HepG2 (cell line): ENCODE data around the gene UBE2S. TPM values are rescaled to one million over a fixed set of nuclear protein-coding genes. Genes with fewer than 3 reads are reported as not detected.

Experiments used
- AGO1 ChIP-seq: fragments of 200-400 bp; formaldehyde crosslinking; IDR thresholded peaks from 2 replicates; pipeline ENCODE4 v1.6.1; 2017; ENCODE audit warnings: mild to moderate bottlenecking, low read depth, low read length, moderate library complexity; ENCODE audit not compliant: poor library complexity, severe bottlenecking
- FUBP1 ChIP-seq: sonication (generic); formaldehyde crosslinking; IDR thresholded peaks from 2 replicates; pipeline ENCODE4 v1.5.1; 2020; ENCODE audit warnings: missing genetic modification reagents, mild to moderate bottlenecking, borderline replicate concordance
- GPN1 ChIP-seq: sonication (generic); formaldehyde crosslinking; IDR thresholded peaks from 2 replicates; pipeline ENCODE4 v1.5.1; 2020; ENCODE audit warnings: missing genetic modification reagents, borderline replicate concordance
- MEF2D ChIP-seq: sonication (generic); formaldehyde crosslinking; IDR thresholded peaks from 2 replicates; pipeline ENCODE4 v1.5.1; 2020; ENCODE audit warnings: mild to moderate bottlenecking, missing genetic modification reagents
- NR0B2 ChIP-seq: sonication (generic); formaldehyde crosslinking; IDR thresholded peaks from 2 replicates; pipeline ENCODE4 v1.4.0; 2020; ENCODE audit warnings: mild to moderate bottlenecking, missing genetic modification reagents
- NR3C1 ChIP-seq: sonication (generic); formaldehyde crosslinking; IDR thresholded peaks from 2 replicates; pipeline ENCODE4 v1.4.0; 2020; ENCODE audit warnings: missing genetic modification reagents
- PBX2 ChIP-seq: IDR thresholded peaks from 2 replicates; pipeline ENCODE4 v1.6.1; 2016; ENCODE audit warnings: control low read depth
- POLR2A ChIP-seq, 2 experiments: IDR thresholded peaks; 2 replicates each; pipeline ENCODE4 v1.6.1; 2011; ENCODE audit warnings: low read depth in 2 of 2, low read length in 2 of 2, mild to moderate bottlenecking in 1 of 2, moderate library complexity in 1 of 2; ENCODE audit not compliant: insufficient read depth in 1 of 2
- SRSF4 ChIP-seq: fragments of 200-400 bp; formaldehyde crosslinking; IDR thresholded peaks from one replicate; pipeline ENCODE4 v1.6.1; 2018; ENCODE audit warnings: mild to moderate bottlenecking, low read depth, low read length, moderate library complexity; ENCODE audit not compliant: poor library complexity, severe bottlenecking
- TCF7L2 ChIP-seq: IDR thresholded peaks from 2 replicates; pipeline ENCODE4 v1.6.1; 2011; ENCODE audit warnings: mild to moderate bottlenecking, low read depth, low read length, moderate library complexity
- ZMAT3 ChIP-seq: sonication (generic); formaldehyde crosslinking; conservative IDR thresholded peaks from 2 replicates; pipeline ENCODE4 v1.7.0; 2021; ENCODE audit warnings: missing genetic modification reagents
- ZNF136 ChIP-seq: sonication (generic); formaldehyde crosslinking; IDR thresholded peaks from 2 replicates; pipeline ENCODE4 v1.8.1; 2022; ENCODE audit warnings: low read depth, mild to moderate bottlenecking, moderate library complexity, missing genetic modification reagents
- ZNF264 ChIP-seq: sonication (generic); formaldehyde crosslinking; IDR thresholded peaks from 2 replicates; pipeline ENCODE4 v1.4.0; 2020; ENCODE audit warnings: missing genetic modification reagents
- ZNF550 ChIP-seq: sonication (generic); formaldehyde crosslinking; IDR thresholded peaks from 2 replicates; pipeline ENCODE4 v1.4.0; 2020; ENCODE audit warnings: mild to moderate bottlenecking, missing genetic modification reagents, borderline replicate concordance
- ZNF768 ChIP-seq: sonication (generic); formaldehyde crosslinking; IDR thresholded peaks from 2 replicates; pipeline ENCODE4 v1.4.0; 2020; ENCODE audit warnings: missing genetic modification reagents
- polyA plus RNA-seq, 8 experiments: library from polyadenylated mRNA; depleted of rRNA in 3 of 8; stranded (reverse) in 7 of 8; unstranded in 1 of 8; fragments of >200 nt; fragmentation: Illumina TruSeq in 4 of 8; extraction: Trizol in 4 of 8; gene quantifications; 2 replicates each; pipeline versions ENCODE4 v1.2.1 to v1.2.3, GENCODE V29; 2011 to 2016; ENCODE audit warnings: low read depth in 4 of 8, missing spikeins in 1 of 8, mixed read lengths in 1 of 8; ENCODE audit not compliant: insufficient read depth in 1 of 8
- total RNA-seq, 5 experiments: library from RNA; depleted of rRNA; stranded (reverse); fragments of >200 nt; fragmentation: Illumina TruSeq; extraction: Trizol; gene quantifications; 2 replicates each; pipeline ENCODE4 v1.2.3, GENCODE V29; 2016; ENCODE audit warnings: low read depth in 1 of 5
- TF ChIP-seq, protein P1 (sequence below): IDR thresholded peaks from 2 replicates; pipeline ENCODE4 v1.6.1; 2016; ENCODE audit warnings: missing genetic modification reagents, missing compliant biosample characterization
- TF ChIP-seq, protein P2 (sequence below): sonication (generic); formaldehyde crosslinking; IDR thresholded peaks from 2 replicates; pipeline ENCODE4 v1.5.0; 2020; ENCODE audit warnings: missing genetic modification reagents, mild to moderate bottlenecking, borderline replicate concordance
- TF ChIP-seq, protein P3 (sequence below), 2 experiments: sonication (generic) in 1 of 2; formaldehyde crosslinking in 1 of 2; IDR thresholded peaks; 2 replicates each; pipeline versions ENCODE4 v1.6.1 to v1.9.0; 2014 to 2022; ENCODE audit warnings: antibody characterized with exemption in 1 of 2, borderline replicate concordance in 1 of 2, inconsistent platforms in 1 of 2, low read depth in 1 of 2, missing genetic modification reagents in 1 of 2

UBE2S gene
- total and polyA plus RNA-seq, 2 of the 13 experiments (the other 11 are each of a cell fraction or from before 2014, with no cell fraction given), result 32.2 to 39.3 TPM

DNA sequence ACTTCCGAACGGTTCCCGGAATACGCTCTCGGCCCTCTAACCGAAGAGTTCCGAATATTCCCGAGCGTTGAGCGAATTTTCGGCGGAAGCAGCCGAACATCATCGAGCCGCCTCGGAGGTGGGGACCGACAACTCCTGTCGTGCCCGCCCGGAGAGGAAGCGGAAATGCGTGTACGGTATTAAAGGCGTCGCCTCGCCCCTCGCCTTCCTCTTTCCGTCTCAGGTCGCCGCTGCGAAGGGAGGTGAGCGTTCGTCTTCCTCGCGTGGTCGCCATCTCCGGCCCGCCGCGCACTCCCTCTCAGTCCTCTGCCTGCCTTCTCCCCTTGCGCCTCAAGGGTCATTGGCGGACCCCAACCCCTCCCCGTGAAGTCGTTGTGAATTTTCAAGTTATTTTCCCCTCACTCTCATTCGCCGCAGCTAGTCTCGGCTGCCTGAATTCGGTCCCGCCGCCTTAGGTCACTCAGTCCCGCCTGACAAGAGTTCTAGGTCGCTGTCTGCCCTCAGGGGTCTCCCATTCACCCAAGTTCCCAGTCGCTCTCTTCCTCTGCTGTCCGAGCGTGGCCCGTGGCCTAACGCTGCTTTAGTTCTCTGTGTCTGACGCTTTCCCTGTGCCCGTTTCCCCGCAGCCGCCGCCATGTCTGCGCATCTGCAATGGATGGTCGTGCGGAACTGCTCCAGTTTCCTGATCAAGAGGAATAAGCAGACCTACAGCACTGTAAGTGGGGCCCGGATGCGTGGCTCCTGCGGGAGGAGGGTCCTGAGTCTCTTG is 21.7 kb downstream of the UBE2S start, which contains the start of gene RPL28 (continued):
- TF ChIP-seq NR0B2, result peak; percentile 89
- TF ChIP-seq ZNF264, result peak; percentile 67; the same call in 1 of the 2 replicates
- TF ChIP-seq, protein P1, sequence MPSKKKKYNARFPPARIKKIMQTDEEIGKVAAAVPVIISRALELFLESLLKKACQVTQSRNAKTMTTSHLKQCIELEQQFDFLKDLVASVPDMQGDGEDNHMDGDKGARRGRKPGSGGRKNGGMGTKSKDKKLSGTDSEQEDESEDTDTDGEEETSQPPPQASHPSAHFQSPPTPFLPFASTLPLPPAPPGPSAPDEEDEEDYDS (CRISPR knock-in tag), result peak; percentile 99
- TF ChIP-seq GPN1 (CRISPR knock-in tag), result no peak; the same call in 1 of the 2 replicates
- no peak for TF ChIP-seq ZMAT3
- TF ChIP-seq, protein P2, sequence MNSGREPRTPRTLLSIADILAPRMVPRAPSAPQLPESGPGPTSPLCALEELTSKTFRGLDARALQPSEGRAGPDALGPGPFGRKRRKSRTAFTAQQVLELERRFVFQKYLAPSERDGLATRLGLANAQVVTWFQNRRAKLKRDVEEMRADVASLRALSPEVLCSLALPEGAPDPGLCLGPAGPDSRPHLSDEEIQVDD (CRISPR knock-in tag), result no peak
- peak; percentile 76 for TF ChIP-seq ZNF768 (CRISPR knock-in tag)
- no peak for TF ChIP-seq ZNF550 (CRISPR knock-in tag)
- TF ChIP-seq FUBP1 (CRISPR knock-in tag), result no peak
- TF ChIP-seq ZNF136 (CRISPR knock-in tag), result 0 out of 2 replicates have a peak, but pooled peaks have one; percentile 55
- no peak for TF ChIP-seq NR3C1 (CRISPR knock-in tag)
- TF ChIP-seq SRSF4, result no peak
- peak; percentile 99 to 100 for TF ChIP-seq POLR2A (IDR thresholded peaks at IDR 0.05; ENCODE audit: insufficient read depth in 1 of 2, low read depth in 2 of 2, low read length in 2 of 2)
- TF ChIP-seq MEF2D (CRISPR knock-in tag), result peak; percentile 55; the same call in 1 of the 2 replicates
- TF ChIP-seq PBX2 (CRISPR knock-in tag), result no peak
- TF ChIP-seq TCF7L2, result no peak
- TF ChIP-seq, protein P3, sequence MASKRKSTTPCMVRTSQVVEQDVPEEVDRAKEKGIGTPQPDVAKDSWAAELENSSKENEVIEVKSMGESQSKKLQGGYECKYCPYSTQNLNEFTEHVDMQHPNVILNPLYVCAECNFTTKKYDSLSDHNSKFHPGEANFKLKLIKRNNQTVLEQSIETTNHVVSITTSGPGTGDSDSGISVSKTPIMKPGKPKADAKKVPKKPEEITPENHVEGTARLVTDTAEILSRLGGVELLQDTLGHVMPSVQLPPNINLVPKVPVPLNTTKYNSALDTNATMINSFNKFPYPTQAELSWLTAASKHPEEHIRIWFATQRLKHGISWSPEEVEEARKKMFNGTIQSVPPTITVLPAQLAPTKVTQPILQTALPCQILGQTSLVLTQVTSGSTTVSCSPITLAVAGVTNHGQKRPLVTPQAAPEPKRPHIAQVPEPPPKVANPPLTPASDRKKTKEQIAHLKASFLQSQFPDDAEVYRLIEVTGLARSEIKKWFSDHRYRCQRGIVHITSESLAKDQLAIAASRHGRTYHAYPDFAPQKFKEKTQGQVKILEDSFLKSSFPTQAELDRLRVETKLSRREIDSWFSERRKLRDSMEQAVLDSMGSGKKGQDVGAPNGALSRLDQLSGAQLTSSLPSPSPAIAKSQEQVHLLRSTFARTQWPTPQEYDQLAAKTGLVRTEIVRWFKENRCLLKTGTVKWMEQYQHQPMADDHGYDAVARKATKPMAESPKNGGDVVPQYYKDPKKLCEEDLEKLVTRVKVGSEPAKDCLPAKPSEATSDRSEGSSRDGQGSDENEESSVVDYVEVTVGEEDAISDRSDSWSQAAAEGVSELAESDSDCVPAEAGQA (IDR thresholded peaks at IDR 0.05; ENCODE audit: low read depth), result no peak
- TF ChIP-seq, protein P3 (CRISPR knock-in tag; IDR thresholded peaks at IDR 0.05; ENCODE audit: borderline replicate concordance), result no peak
- no peak for TF ChIP-seq AGO1
